GM12878 (cell line): ENCODE measurements around the gene MTFR1L. TPM values are rescaled to one million over a fixed set of nuclear protein-coding genes. Genes with fewer than 3 reads are reported as not detected.

ENCODE experiments used
- ATAC-seq: fragments of 200-7000 bp; cut with Tn5 transposase; 3 replicates; pipeline ENCODE4 v1.9.1; 2020; ENCODE audit warnings: mild to moderate bottlenecking, moderate library complexity
- BruUV-seq: library from RNA; stranded (reverse); fragments of 400-500 nt; replicated peaks from 2 replicates; lab custom pipeline; 2021; lab: Mats Ljungman, UMichigan
- CTCF ChIA-PET: fragments of 300-600 bp; sonication (Branson Sonifier 250); formaldehyde crosslinking; extraction: SDS; loops from one replicate; lab custom pipeline; 2021; ENCODE audit warnings: inconsistent platforms; lab: Yijun Ruan, JAX
- POLR2A ChIA-PET: fragments of 350-600 bp; formaldehyde crosslinking; extraction: SDS; loops from one replicate; lab custom pipeline; 2021; ENCODE audit warnings: inconsistent platforms; lab: Charles Lee
- RAD21 ChIA-PET: fragments of 300-600 bp; sonication (Branson Sonifier 250); formaldehyde crosslinking; loops from one replicate; lab custom pipeline; 2023; ENCODE audit warnings: antibody characterized with exemption; ENCODE audit not compliant: unreplicated experiment; lab: Charles Lee
- SMC1A ChIA-PET: fragments of 300-600 bp; sonication (Branson Sonifier 250); formaldehyde crosslinking; loops from one replicate; lab custom pipeline; 2023; ENCODE audit not compliant: unreplicated experiment, uncharacterized antibody; lab: Charles Lee
- DNase-seq: peaks from one replicate; pipeline ENCODE4 v3.0.0-alpha.2; 2011; ENCODE audit warnings: low read depth, low spot score
- FAIRE-seq: peaks from 3 replicates; lab custom pipeline; 2011; peaks lifted over from hg19 to GRCh38; lab: Jason Lieb, UNC
- H2AFZ ChIP-seq: 2 replicates; pipeline ENCODE4 v1.6.0; 2011; ENCODE audit warnings: low read depth, low read length, control low read depth; ENCODE audit not compliant: control insufficient read depth
- H3K27ac ChIP-seq: 2 replicates; pipeline ENCODE4 v1.5.1; 2011; ENCODE audit warnings: control low read depth; ENCODE audit not compliant: control insufficient read depth, insufficient read depth
- H3K27me3 ChIP-seq, 2 experiments: replicated peaks in 1 of 2; 2 replicates each; pipeline versions ENCODE4 v1.6.0 to v1.6.1; 2011; ENCODE audit warnings: low read length in 1 of 2; ENCODE audit not compliant: control insufficient read depth in 2 of 2, insufficient read depth in 2 of 2
- H3K36me3 ChIP-seq, 2 experiments: 2 replicates each; pipeline ENCODE4 v1.5.1; 2011; ENCODE audit warnings: low read length in 1 of 2; ENCODE audit not compliant: control insufficient read depth in 2 of 2, insufficient read depth in 2 of 2
- H3K4me1 ChIP-seq: 2 replicates; pipeline ENCODE4 v1.6.1; 2011; ENCODE audit warnings: mild to moderate bottlenecking, low read length, moderate library complexity, mixed read lengths; ENCODE audit not compliant: control insufficient read depth, insufficient read depth
- H3K4me2 ChIP-seq: 2 replicates; pipeline ENCODE4 v1.6.0; 2011; ENCODE audit warnings: control low read depth; ENCODE audit not compliant: control insufficient read depth, insufficient read depth
- H3K4me3 ChIP-seq: fragments of 200-600 bp; sonication (generic); 2 replicates; pipeline ENCODE4 v1.5.1; 2016
- H3K79me2 ChIP-seq: 2 replicates; pipeline ENCODE4 v1.6.0; 2011; ENCODE audit warnings: low read length; ENCODE audit not compliant: control insufficient read depth, insufficient read depth
- H3K9ac ChIP-seq: 2 replicates; pipeline ENCODE4 v1.8.0; 2011; ENCODE audit warnings: low read length, control low read depth, mixed read lengths; ENCODE audit not compliant: control insufficient read depth, insufficient read depth
- H3K9me3 ChIP-seq: replicated peaks from 3 replicates; pipeline ENCODE4 v1.5.1; 2011; ENCODE audit warnings: mild to moderate bottlenecking, low read length; ENCODE audit not compliant: control insufficient read depth, insufficient read depth
- H4K20me1 ChIP-seq: 2 replicates; pipeline ENCODE4 v1.6.0; 2011; ENCODE audit not compliant: control insufficient read depth, insufficient read depth
- BACH1 ChIP-seq: fragments of 450-650 bp; IDR thresholded peaks from 2 replicates; pipeline ENCODE4 v1.6.1; 2017; ENCODE audit warnings: mild to moderate bottlenecking, borderline replicate concordance
- BRCA1 ChIP-seq: IDR thresholded peaks from 2 replicates; pipeline ENCODE4 v1.6.1; 2011; ENCODE audit warnings: low read depth, low read length, improper control_type of control experiment
- CHD4 ChIP-seq: fragments of 200-600 bp; sonication (generic); IDR thresholded peaks from 2 replicates; pipeline ENCODE4 v1.6.1; 2016; ENCODE audit warnings: mild to moderate bottlenecking
- DPF2 ChIP-seq: fragments of 450-650 bp; IDR thresholded peaks from 2 replicates; pipeline ENCODE4 v1.6.1; 2017; ENCODE audit warnings: mild to moderate bottlenecking
- EED ChIP-seq: sonication (generic); IDR thresholded peaks from 2 replicates; pipeline ENCODE4 v1.6.1; 2016; ENCODE audit warnings: antibody characterized with exemption, low read depth
- GATAD2B ChIP-seq: fragments of 450-650 bp; conservative IDR thresholded peaks from 2 replicates; pipeline ENCODE4 v1.6.1; 2017; ENCODE audit warnings: low read depth, mild to moderate bottlenecking, moderate library complexity
- HDGF ChIP-seq: fragments of 450-650 bp; IDR thresholded peaks from 2 replicates; pipeline ENCODE4 v1.6.1; 2016; ENCODE audit warnings: antibody characterized with exemption
- MTA2 ChIP-seq: fragments of 450-650 bp; IDR thresholded peaks from 2 replicates; pipeline ENCODE4 v1.6.1; 2016; ENCODE audit warnings: low read depth, mild to moderate bottlenecking, moderate library complexity
- NFIC ChIP-seq: IDR thresholded peaks from 2 replicates; pipeline ENCODE4 v1.6.1; 2012; ENCODE audit warnings: low read depth, mild to moderate bottlenecking, inconsistent platforms, low read length, moderate library complexity
- RAD21 ChIP-seq: IDR thresholded peaks from 2 replicates; pipeline ENCODE4 v1.6.1; 2011; ENCODE audit warnings: mild to moderate bottlenecking, low read depth, low read length, moderate library complexity; ENCODE audit not compliant: insufficient read depth
- RB1 ChIP-seq: fragments of 450-650 bp; formaldehyde crosslinking; IDR thresholded peaks from 2 replicates; pipeline ENCODE4 v1.6.1; 2017; ENCODE audit warnings: mild to moderate bottlenecking, borderline replicate concordance
- SREBF1 ChIP-seq: IDR thresholded peaks from 2 replicates; pipeline ENCODE4 v1.6.1; 2012; ENCODE audit warnings: mild to moderate bottlenecking, low read length
- SRF ChIP-seq, 2 experiments: IDR thresholded peaks; 2 replicates each; pipeline ENCODE4 v1.6.1; 2011; ENCODE audit warnings: low read depth in 2 of 2, low read length in 2 of 2, mild to moderate bottlenecking in 1 of 2, moderate library complexity in 1 of 2
- SUPT20H ChIP-seq: IDR thresholded peaks from 2 replicates; pipeline ENCODE4 v1.6.1; 2011; ENCODE audit warnings: low read depth, mild to moderate bottlenecking, low read length, moderate library complexity, borderline replicate concordance; ENCODE audit not compliant: control insufficient read depth
- WGBS: methylation state at CpG from one replicate; pipeline ENCODE4 v1.1.6; 2016; ENCODE audit warnings: low lambda C conversion rate; ENCODE audit not compliant: insufficient replicate concordance, insufficient coverage; ENCODE audit errors: missing lambda C conversion rate; 5-methylcytosine and 5-hydroxymethylcytosine counted together
- in situ Hi-C: fragments of 300-500 bp; cut with MboI; formaldehyde crosslinking; loops from 9 replicates; pipeline ENCODE4 v1.14.3; 2018; ENCODE audit warnings: mixed read lengths
- intact Hi-C: fragments of 100-400 bp; cut with micrococcal nuclease; formaldehyde crosslinking; loops from one replicate; pipeline ENCODE4 v1.14.2; 2022; ENCODE audit not compliant: unreplicated experiment
- polyA plus RNA-seq, 11 experiments: library from polyadenylated mRNA; depleted of rRNA in 4 of 11; unstranded in 6 of 11; stranded (reverse) in 5 of 11; fragments of >200 nt; fragmentation: Nextera tagmentation in 4 of 11; fragmentation: Illumina TruSeq in 1 of 11; extraction: Ambion mirVana in 4 of 11; extraction: Trizol in 1 of 11; gene quantifications; 1 replicate in 1 of 11; 2 replicates in 10 of 11; pipeline versions ENCODE4 v1.2.1 to v1.2.3, GENCODE V29; 2011 to 2016; ENCODE audit warnings: inconsistent platforms in 2 of 11, missing spikeins in 2 of 11, low read depth in 1 of 11
- total RNA-seq, 4 experiments: library from RNA; depleted of rRNA in 3 of 4; stranded (reverse); fragments of >200 nt in 3 of 4; fragmentation: Illumina TruSeq in 1 of 4; extraction: Trizol in 1 of 4; gene quantifications; 2 replicates each; pipeline versions ENCODE4 v1.2.1 to v1.2.3, GENCODE V29; 2013 to 2021
- TF ChIP-seq, protein P1 (sequence below): IDR thresholded peaks from 2 replicates; pipeline ENCODE4 v1.6.1; 2011; ENCODE audit warnings: borderline replicate concordance, low read depth, mild to moderate bottlenecking, moderate library complexity, mixed read lengths, low read length; ENCODE audit not compliant: insufficient read depth; ENCODE audit errors: extremely low read length
- TF ChIP-seq, protein P2 (sequence below): IDR thresholded peaks from 2 replicates; pipeline ENCODE4 v1.6.1; 2012; ENCODE audit warnings: low read depth, low read length, improper control_type of control experiment
- TF ChIP-seq, protein P3 (sequence below), 3 experiments: IDR thresholded peaks in 2 of 3; conservative IDR thresholded peaks in 1 of 3; 2 replicates each; pipeline ENCODE4 v1.5.1; 2011; ENCODE audit warnings: low read depth in 3 of 3, low read length in 3 of 3, mild to moderate bottlenecking in 3 of 3, control low read depth in 2 of 3, moderate library complexity in 2 of 3, inconsistent platforms in 1 of 3, mixed read lengths in 1 of 3; ENCODE audit not compliant: control insufficient read depth in 2 of 3, insufficient read depth in 1 of 3; ENCODE audit errors: extremely low read depth in 1 of 3

The MTFR1L gene
- total and polyA plus RNA-seq, 10 of the 15 experiments (the other 5 are each of a cell fraction or from before 2014, with no cell fraction given), result 16.9 to 44.2 (median 30.3) TPM

DNA sequence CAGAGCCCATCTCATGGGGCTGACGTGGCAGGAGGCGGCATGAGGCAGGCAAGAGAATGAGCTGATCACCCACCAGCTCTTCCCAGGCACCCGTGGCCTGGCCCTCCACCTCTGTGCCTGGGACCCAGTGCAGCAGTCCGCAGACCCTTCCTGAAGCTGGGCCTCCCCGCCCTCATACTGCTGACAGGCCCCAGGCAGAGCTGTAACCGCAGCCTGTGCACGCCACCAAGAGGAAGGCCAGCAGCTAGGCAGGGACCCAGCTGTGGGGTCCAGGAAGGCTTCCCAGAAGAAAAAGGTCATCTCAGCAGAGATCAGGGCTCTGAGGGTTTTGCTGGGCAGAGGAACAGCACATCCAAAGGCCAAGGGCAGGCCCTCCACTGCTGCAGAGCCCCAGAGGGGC, 9.8 kb upstream of the MTFR1L start:
- intact Hi-C loops, result loop anchor here (5.0 to 10.0 kb wide), 2 partner anchors 288 to 565 kb away; partner anchors contain the start of gene RSRP1
- H3K9me3 ChIP-seq, result no peaks in the 10 kb centered on the region
- no peaks in the 10 kb centered on the region for H3K27me3 ChIP-seq
- no peak overlapping the region for H3K9ac ChIP-seq
- ChIA-PET CTCF (interaction anchor here (0.6 to 8.1 kb wide), 28 partner anchors 9 to 962 kb away, joined by 3 to 63 read pairs (median 4); partner anchors contain the start of genes MTFR1L, PAFAH2 and SELENON), SMC1A (interaction anchor here (0.6 to 1.9 kb wide), 14 partner anchors 9 to 593 kb away, joined by 3 to 14 read pairs (median 3); partner anchors contain the start of genes MTFR1L and PAFAH2), POLR2A (interaction anchor here (1.1 to 1.9 kb wide), 2 partner anchors 11 to 570 kb away, joined by 4 to 5 read pairs; no protein-coding TSS in a partner anchor), RAD21 (interaction anchor here (0.6 to 3.2 kb wide), 17 partner anchors 9 to 373 kb away, joined by 3 to 15 read pairs (median 4); partner anchors contain the start of genes LDLRAP1, MTFR1L and PAFAH2)
- H4K20me1 ChIP-seq, result no peaks in the 10 kb centered on the region
- WGBS, result 53% methylated on average over 6 of the region's 7 CpGs
- peak; percentile 28 for ATAC-seq
- in situ Hi-C loops, result loop anchor here (5.0 to 25.0 kb wide), 2 partner anchors 398 to 573 kb away; partner anchors contain the start of gene RHCE
- TF ChIP-seq BRCA1 (no peak), CHD4 (no peak), SUPT20H (no peak), RAD21 (0 out of 2 replicates have a peak, but pooled peaks have one; percentile 34), DPF2 (no peak), GATAD2B (0 out of 2 replicates have a peak, but pooled peaks have one; percentile 4), HDGF (no peak), BACH1 (no peak), SREBF1 (no peak), RB1 (no peak), MTA2 (0 out of 2 replicates have a peak, but pooled peaks have one; percentile 2), EED (no peak), SRF (IDR thresholded peaks at IDR 0.05; ENCODE audit: low read depth in 2 of 2, low read length in 2 of 2) (no peak), NFIC (no peak)
- TF ChIP-seq, protein P1, sequence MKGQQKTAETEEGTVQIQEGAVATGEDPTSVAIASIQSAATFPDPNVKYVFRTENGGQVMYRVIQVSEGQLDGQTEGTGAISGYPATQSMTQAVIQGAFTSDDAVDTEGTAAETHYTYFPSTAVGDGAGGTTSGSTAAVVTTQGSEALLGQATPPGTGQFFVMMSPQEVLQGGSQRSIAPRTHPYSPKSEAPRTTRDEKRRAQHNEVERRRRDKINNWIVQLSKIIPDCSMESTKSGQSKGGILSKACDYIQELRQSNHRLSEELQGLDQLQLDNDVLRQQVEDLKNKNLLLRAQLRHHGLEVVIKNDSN, result no peak
- TF ChIP-seq, protein P2, sequence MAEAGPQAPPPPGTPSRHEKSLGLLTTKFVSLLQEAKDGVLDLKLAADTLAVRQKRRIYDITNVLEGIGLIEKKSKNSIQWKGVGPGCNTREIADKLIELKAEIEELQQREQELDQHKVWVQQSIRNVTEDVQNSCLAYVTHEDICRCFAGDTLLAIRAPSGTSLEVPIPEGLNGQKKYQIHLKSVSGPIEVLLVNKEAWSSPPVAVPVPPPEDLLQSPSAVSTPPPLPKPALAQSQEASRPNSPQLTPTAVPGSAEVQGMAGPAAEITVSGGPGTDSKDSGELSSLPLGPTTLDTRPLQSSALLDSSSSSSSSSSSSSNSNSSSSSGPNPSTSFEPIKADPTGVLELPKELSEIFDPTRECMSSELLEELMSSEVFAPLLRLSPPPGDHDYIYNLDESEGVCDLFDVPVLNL, result no peak
- TF ChIP-seq, protein P3, sequence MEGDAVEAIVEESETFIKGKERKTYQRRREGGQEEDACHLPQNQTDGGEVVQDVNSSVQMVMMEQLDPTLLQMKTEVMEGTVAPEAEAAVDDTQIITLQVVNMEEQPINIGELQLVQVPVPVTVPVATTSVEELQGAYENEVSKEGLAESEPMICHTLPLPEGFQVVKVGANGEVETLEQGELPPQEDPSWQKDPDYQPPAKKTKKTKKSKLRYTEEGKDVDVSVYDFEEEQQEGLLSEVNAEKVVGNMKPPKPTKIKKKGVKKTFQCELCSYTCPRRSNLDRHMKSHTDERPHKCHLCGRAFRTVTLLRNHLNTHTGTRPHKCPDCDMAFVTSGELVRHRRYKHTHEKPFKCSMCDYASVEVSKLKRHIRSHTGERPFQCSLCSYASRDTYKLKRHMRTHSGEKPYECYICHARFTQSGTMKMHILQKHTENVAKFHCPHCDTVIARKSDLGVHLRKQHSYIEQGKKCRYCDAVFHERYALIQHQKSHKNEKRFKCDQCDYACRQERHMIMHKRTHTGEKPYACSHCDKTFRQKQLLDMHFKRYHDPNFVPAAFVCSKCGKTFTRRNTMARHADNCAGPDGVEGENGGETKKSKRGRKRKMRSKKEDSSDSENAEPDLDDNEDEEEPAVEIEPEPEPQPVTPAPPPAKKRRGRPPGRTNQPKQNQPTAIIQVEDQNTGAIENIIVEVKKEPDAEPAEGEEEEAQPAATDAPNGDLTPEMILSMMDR (IDR thresholded peaks at IDR 0.05 in 2 of 3, conservative IDR thresholded peaks at IDR 0.05 in 1 of 3; ENCODE audit: control insufficient read depth in 2 of 3, extremely low read depth in 1 of 3, insufficient read depth in 1 of 3, low read depth in 3 of 3, low read length in 3 of 3), result peak in 1 of 3 experiments; percentile 17; a peak in 2 of 6 replicates
- FAIRE-seq, result no peak
- no TSS peak for BruUV-seq
- DNase-seq, result no peak
- no peak overlapping the region for H2AFZ ChIP-seq
- peak overlapping the region; percentile 21 for H3K4me2 ChIP-seq
- H3K79me2 ChIP-seq, result no peaks in the 10 kb centered on the region
- H3K4me3 ChIP-seq, result no peak overlapping the region
- no peak overlapping the region for H3K27ac ChIP-seq
- H3K36me3 ChIP-seq, result no peaks in the 10 kb centered on the region
- H3K4me1 ChIP-seq, result peaks cover 11% of the 10 kb centered on the region
